ENCODE results near the gene CCL25.
"Not testable (repeated sequence)": the region's sequence is repeated elsewhere in the genome, so short reads cannot be mapped to it uniquely, and the experiment has no call there.

CCL25 gene, protein sequence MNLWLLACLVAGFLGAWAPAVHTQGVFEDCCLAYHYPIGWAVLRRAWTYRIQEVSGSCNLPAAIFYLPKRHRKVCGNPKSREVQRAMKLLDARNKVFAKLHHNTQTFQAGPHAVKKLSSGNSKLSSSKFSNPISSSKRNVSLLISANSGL

GRCh38 chr19:8052464-8052859, at the start of gene CCL25:
TSS of gene CCL25 (plus strand) at chr19:8052760. CDS start at chr19:8053050, 290 bp downstream.
- no peak for DNase-seq (ENCODE audit: low spot score)

DNA sequence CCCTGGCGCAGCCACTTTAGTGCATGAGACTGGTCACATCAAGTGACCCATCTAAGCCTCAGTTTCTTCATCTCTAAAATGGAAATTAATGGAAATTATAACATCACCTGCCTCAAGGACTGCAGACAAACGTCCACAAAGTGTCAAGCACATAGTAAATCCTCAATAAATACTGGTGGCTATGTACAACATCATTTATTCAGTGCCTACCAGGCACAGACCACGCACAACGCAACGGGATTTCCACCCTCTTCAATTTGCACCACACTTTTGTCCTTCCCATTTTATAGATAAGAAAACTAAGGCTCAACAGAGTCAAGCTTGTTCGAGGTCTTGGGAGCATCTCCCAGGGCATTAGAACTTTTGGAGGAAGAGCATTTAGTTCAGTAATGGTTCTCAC, 48.6 kb upstream of the CCL25 start:
- DNase-seq (ENCODE audit: low spot score): no peak

DNA sequence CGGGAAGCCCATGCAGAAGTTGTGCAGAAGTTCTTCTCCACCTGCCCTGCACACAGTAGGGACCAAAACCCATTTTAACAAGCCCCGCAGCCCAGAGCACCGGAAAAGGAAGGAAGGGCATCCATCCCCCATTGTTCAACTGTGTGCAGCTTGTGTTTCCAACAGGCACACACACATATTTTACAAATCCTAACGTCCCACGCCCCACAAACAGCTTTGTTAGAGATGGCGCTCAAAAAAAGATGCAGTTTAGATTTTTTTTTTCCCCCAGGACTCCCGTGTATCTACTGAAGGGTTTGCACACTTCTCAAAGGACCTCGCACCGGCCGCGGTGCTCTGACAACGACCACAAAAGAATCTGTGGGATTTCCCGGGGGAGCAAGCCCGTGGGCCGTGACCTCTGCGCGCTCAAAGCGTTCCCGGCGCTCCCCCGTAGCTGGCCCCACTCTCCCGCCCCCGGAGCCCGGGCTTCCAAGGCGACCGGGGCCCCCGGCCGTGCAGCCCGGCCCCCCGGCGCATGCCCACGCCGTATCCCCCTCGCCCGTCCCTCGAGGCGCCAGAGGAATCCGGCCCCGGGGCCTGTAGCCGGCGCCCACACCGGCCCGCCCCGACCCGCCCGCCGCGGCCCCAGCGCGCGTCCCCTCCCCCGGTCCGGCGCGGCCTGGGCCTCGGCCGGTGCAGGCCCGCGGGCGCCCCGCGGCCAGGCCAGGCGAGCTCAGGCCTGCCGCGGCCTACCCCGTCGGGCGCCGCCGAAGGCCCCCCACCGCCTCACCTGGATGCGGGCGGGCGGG, 47.6 kb upstream of the CCL25 start:
- DNase-seq (ENCODE audit: low spot score): no peak

- DNase-seq (ENCODE audit: low spot score): peak; percentile 76
Measured at GRCh38 chr19:8005534-8006256, 46.9 kb upstream of the CCL25 start, which contains the start of gene ELAVL1. TSS of gene ELAVL1 (minus strand) at chr19:8005641. CDS start at chr19:7991815, 13,826 bp downstream.

DNA sequence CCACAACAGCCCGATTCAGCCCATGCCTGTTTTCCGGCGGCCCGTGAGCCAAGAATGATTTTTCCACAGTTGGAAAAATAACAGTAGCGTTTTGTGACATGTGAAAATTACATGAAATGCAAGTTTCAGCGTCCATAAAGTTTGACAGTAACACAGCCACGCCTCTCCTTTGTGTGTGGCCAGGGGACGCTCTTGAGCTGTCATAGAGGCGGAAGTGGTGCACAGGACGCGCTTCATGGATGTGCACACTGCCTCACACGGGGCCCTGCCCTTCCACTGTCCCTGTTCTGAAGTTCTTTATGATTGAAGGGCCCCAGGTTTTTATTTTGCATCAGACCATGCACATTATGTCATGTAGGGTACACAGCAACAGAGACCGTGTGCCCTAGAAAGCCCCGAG, 34.8 kb upstream of the CCL25 start:
- peak; percentile 38 for DNase-seq (ENCODE audit: low spot score)

DNA sequence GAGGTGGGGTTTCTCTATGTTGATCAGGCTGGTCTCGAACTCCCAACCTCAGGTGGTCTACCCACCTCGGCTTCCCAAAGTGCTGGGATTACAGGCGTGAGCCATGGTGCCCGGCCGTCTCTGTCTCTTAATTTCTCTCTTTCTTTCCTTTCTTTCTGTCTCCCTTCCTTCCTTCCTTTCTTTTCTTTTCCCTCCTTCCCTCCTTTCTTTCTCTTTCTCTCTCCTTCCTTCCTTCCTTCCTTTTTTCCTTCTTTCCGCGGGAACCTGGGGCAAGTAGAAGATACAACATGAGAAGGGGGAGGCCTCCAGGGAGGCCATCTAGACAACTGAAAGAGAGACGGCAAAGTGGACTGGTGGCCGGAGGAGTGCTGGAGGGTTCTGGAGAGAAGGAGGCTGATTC, 31.9 kb upstream of the CCL25 start:
- no peak for DNase-seq (ENCODE audit: low spot score)

DNA sequence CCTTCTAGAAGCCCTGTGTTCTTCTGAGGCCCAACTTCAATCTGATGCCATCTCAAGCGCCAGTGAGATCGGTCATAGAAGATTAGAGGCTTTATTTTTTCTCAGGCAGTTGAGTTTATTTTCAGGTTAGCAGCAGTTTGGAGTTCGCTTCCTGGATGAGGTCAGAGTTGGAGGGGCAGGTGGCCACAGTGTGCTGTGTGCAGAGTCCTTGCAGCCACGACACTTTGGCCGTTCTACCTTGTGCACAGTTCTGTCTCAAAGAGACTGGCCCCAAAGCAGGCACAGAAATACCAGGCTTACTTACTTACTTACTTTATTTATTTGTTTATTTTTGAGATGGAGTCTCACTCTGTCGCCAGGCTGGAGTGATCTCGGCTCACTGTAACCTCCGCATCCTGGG, 31.2 kb upstream of the CCL25 start:
- no peak for DNase-seq (ENCODE audit: low spot score)

DNA sequence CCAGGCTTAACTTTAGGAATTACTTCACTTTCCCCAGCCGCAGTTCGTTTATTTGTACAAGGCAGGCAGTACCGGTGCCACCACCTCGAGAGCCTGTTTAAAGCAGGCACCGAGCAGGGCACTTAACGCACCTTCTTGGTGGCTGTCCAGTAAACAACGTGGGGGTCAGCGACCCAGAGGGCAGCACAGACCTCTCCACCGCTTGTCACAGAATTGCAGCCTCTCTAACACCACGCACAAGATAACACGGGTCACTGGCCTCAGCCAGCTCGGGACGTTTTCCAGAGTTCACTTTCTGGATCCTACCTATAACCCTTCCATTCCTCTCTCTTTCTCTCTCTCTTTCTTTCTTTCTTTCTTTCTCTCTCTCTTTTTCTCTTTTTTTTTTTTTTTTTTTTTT, 30.3 kb upstream of the CCL25 start:
- no peak for DNase-seq (ENCODE audit: low spot score)

GRCh38 chr19:8023371-8023770, 29.2 kb upstream of the CCL25 start:
- no peak for DNase-seq (ENCODE audit: low spot score)

GRCh38 chr19:8024256-8024655, 28.3 kb upstream of the CCL25 start:
- not testable (repeated sequence) for DNase-seq (ENCODE audit: low spot score)

DNA sequence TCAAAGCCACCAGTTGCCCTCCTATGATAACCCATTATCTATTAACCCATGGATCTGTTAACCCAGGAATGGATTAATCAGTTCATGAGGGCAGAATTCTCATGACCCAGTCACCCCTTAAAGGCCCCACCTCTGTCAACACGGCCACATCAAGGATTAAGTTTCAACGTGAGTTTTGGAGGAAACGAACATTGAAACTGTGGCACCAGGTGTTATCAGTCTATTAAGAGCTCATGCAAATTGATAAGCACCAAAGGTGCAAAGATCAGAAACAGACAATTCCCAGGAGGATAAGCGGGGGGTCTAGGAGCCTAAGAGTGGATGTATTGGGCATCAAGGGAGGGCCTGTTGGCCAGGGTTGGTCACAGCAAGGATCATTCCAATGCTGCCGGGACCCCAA, 27.2 kb upstream of the CCL25 start:
- no peak for DNase-seq (ENCODE audit: low spot score)

- peak; percentile 49 for DNase-seq (ENCODE audit: low spot score)
Measured at GRCh38 chr19:8028951-8029491, 23.5 kb upstream of the CCL25 start.

DNA sequence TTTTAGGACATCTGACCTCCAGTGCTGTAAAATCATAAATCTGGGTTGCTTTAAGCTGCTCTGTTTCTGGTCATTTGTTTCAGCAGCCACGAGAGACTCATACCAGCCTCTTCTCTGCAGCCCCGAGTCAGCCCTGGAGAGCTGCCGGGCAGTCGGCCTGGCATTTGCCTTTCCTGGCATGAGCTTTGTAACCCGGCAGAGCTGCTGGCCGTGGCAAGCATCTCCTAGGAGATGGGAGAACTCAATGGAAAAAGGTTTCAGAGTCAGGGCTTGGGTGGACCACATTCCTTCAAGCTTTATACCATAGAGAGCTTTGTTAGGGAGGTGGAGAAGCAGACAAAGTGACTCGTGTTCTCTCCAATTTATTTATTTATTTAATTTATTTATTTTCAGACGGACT, 21.6 kb upstream of the CCL25 start:
- no peak for DNase-seq (ENCODE audit: low spot score)

DNA sequence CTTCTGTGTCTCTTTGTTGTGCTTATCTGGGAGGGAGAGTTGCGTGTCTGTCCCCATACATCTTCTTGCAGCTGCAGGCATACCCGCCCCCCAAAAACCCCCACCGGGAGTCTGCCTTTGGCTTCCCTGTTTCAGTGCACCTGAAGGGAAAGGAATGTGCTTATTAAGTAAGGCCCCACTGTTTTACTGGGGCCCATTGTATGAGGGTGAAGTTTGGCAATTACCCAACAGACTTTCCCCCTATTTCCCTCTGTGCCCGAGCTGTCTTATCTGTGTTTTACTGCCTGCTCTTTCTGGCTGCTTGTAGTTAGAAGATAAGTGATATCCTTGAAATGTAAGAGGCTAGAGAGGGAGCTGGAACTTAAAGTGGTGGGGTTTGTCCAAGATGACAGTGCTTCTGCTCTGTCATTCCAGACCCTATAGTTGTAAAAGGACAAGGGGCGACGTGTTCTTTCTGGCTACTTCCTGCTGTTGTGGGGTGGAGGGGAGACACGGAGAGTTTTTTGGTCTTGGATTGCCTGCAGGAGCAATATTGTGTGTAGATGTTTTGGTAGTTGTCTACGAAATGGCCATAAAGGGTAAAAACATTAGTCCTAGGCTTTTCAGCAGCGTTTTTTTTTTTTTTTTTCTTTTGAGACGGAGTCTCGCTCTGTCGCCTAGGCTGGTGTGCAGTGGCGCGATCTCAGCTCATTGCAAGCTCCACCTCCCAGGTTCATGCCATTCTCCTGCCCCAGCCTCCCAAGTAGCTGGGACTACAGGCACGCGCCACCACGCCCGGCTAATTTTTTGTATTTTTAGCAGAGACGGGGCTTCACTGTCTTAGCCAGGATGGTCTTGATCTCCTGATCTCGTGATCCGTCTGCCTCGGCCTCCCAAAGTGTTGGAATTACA, 19.0 kb upstream of the CCL25 start:
- DNase-seq (ENCODE audit: low spot score): not testable (repeated sequence)

- DNase-seq (ENCODE audit: low spot score): peak; percentile 32
Measured at GRCh38 chr19:8034178-8034525, 18.4 kb upstream of the CCL25 start.

- DNase-seq (ENCODE audit: low spot score): no peak
Measured at GRCh38 chr19:8036434-8037099, 16.0 kb upstream of the CCL25 start.

DNA sequence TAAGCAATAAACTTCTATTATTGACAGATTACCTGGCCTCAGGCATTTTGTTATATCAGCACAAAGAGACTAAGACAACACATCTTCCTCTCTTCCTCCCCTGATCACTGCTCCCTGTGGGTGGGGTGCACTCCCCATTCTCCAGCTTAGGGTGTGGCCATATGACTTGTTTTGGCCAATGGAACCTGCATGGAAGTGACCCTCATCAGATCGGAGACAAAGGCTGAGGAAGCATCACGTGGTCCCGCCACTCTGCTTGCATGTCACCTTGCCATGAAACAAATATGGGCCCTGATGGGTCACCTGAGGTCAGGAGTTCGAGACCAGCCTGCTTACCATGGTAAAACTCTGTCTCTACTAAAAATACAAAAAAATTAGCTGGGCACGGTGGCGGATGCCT, 13.7 kb upstream of the CCL25 start:
- no peak for DNase-seq (ENCODE audit: low spot score)

DNA sequence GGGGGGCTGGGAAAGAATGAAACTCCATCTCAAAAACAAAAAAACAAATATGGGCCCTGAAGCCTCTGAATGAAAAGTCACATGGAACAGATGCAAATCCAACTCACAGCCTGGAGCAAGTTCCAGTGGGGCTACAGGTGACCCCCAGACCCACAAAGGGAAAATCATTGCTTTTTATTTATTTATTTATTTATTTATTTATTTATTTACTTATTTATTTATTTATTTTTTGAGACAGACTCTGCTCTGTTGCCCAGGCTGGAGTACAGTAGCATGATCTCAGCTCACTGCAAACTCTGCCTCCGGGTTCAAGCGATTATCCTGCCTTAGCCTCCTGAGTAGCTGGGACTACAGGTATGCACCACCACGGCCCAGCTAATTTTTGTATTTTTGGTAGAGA, 13.3 kb upstream of the CCL25 start:
- DNase-seq (ENCODE audit: low spot score): no peak

DNA sequence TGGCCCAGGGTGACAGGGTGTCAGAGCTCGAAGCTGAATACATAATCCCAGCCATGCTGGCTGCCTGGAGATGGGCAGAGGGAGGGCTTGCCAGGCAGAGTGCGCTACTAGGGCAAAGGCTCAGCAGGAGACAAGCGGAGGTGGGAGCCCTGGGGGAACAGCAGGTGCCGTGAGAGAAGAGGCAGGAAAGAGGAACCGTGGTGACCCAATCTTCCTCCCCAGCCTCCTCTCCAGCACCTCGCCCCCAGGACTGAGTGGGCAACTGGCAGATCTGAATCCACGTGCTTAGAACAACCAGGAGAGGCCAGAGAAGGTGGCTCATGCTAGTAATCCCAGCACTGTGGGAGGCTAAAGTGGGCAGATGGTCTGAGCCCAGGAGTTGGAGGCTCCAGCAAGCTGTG, 11.0 kb upstream of the CCL25 start:
- no peak for DNase-seq (ENCODE audit: low spot score)

GRCh38 chr19:8042900-8043299, 9.7 kb upstream of the CCL25 start:
- DNase-seq (ENCODE audit: low spot score): no peak

DNA sequence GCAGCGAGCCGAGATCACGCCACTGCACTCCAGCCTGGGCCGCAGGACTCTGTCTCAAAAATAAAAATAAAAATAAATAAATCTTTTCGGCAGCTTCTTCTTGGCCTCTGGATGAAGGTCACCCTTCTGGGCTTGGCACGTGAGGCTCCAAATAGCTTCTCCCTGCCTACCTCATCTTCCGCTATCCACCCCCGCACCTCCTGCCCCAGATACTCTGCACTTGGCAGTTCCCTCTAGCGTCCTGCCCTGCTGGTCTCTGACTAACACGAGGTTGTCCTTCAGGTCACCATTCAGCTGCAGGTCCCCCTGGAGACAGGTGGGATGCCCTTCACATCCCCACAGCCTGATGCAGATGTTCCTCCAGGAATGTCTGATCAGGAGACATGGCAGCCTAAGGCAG, 8.5 kb upstream of the CCL25 start:
- DNase-seq (ENCODE audit: low spot score): no peak
